ENCODE data around the gene TCF20.

Gene TCF20

DNA sequence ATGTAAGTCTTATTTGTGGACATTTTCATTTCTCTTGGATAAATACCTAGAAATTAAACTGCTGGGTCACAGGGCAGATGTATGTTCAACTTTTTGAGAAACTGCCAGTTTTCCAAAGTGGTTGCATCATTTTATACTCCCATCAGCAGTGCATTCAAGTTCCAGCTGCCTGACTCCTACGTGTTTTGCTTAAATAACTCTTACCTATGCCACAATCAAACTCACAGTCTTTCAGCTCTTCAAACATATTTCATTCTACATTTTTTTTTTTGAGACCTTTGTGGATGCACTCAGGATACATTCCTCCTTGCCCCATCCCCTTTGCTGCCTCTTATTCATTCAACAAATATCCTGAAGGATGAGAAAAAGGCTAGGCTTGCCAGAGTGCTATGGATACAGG, 9.2 kb downstream of the TCF20 start:
- no peak for DNase-seq (ENCODE audit: low read depth in 3 of 3)

- no peak for DNase-seq (ENCODE audit: low read depth in 3 of 3)
These were observed 12.3 kb downstream of the TCF20 start for GRCh38 chr22:42258126-42258525.

GRCh38 chr22:42257386-42257785, 13.1 kb downstream of the TCF20 start:
- DNase-seq (ENCODE audit: low read depth in 3 of 3) = no peak

GRCh38 chr22:42256930-42257329, 13.5 kb downstream of the TCF20 start:
- DNase-seq (ENCODE audit: low read depth in 3 of 3) = no peak

DNA sequence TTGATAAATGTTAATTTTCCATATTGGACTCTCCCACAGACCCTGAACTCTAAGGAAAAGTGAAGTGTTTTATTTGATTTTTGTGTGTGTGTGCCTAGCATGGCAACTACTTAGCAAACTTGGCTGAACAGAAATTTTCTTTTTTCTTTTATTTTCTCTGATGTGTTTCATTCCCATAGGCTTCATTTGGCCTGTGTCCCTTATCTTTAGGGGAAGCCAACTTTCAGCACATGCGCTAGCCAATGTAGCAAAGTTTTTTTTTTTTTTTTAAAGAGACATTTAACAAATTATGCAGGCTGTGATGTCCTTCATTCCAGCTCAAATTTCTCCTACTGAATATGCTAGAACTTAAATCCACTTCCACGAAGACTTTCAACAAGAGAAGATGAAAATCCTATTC, 14.2 kb downstream of the TCF20 start:
- DNase-seq (ENCODE audit: low read depth in 3 of 3) = no peak

- DNase-seq (ENCODE audit: low read depth in 3 of 3) = no peak
These were observed 20.6 kb downstream of the TCF20 start for GRCh38 chr22:42249831-42250230.

DNA sequence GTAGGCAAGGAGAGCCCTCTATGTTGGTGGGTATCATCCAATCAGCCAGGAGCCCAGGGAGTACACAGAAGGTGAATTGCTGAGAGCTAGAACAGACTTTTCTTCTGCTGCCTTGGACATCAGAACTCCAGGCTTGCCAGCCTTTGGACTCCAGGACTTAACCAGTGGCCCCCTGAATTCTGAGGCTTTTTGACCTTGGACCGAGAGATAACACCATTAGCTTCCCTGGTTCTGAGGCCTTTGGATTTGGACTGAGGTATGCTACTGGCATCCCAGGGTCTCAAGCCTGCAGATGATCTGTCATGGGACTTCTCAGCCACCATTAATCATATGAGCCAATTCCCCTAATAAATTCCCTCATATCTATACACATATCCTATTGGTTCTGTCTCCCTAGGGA, 21.5 kb downstream of the TCF20 start:
- no peak for DNase-seq (ENCODE audit: low read depth in 3 of 3)

- DNase-seq (ENCODE audit: low read depth in 3 of 3) = no peak
These were observed 22.9 kb downstream of the TCF20 start for GRCh38 chr22:42247596-42247995.

DNA sequence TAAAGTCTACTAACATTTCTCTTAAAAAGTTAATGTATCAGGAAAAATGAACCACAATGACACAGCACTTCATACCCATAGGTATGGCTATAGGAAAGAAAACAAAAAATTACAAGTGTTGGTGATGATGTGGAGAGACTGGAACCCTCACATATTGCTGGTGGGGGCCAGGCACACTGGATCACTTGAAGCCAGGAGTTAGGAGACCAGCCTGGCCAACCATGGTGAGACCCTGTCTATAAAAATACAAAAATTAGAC, 26.7 kb downstream of the TCF20 start:
- DNase-seq (ENCODE audit: low read depth in 3 of 3) = no peak

- no peak for DNase-seq (ENCODE audit: low read depth in 3 of 3)
These were observed 33.6 kb downstream of the TCF20 start for GRCh38 chr22:42236848-42237247.

DNA sequence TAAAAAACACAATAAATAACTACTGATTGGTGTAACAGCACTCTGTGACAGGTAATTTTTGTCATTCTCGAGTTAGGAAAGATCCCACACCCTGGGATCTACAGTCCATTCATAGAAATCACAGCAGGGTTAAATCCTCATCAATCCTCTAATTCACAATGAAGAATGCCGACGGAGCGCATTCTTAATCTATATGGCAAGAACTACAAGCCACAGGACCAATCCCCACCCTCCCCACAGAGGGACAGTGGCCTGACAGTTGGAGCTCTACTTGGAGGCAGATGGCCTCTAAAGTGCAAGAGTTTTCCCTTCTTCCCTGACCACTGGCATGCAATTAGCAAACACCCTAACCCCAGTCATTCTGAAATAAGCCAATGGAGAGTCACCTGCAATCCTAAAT, 34.2 kb downstream of the TCF20 start:
- DNase-seq (ENCODE audit: low read depth in 3 of 3) = no peak

GRCh38 chr22:42233879-42234278, 36.6 kb downstream of the TCF20 start:
- DNase-seq (ENCODE audit: low read depth in 3 of 3) = no peak

DNA sequence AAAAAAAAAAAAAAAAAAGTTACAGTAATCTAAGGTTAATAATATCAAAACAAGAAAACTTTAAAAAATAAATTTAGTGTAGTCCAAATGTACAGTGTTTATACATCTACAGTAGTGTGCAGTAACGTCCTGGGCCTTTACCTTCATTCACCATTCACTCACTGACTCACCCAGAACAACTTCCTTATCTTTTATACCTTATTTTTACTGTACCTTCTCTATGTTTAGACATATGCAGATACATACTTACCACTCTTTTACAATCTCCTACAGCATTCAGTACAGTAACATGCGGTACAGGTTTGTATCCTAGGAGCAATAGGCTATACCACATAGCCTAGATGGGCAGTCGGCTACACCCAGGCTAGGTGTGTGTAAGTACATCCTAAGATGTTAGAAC, 38.5 kb downstream of the TCF20 start:
- DNase-seq (ENCODE audit: low read depth in 3 of 3) = no peak

- no peak for DNase-seq (ENCODE audit: low read depth in 3 of 3)
These were observed 40.9 kb downstream of the TCF20 start for GRCh38 chr22:42229455-42230149.

GRCh38 chr22:42228483-42228882, 42.0 kb downstream of the TCF20 start:
- DNase-seq (ENCODE audit: low read depth in 3 of 3) = no peak

DNA sequence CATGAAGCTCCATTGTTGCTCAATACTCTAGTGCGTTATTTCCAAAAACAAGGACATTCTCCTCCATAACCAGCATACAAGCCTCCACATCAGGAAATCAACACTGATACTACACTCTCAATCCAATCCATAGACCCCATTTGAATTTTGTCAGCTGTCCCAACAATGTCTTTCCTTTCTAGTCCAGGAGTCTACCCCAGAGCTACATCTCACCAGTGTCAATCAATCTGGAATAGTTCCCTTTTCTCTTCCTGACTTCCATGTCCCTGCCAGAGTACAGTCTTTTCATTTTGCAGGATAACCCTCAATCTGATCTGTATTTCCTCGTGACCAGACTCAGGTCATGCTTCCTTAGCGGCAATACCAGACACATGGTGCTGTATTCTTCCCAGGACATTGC, 43.0 kb downstream of the TCF20 start:
- DNase-seq (ENCODE audit: low read depth in 3 of 3) = no peak

GRCh38 chr22:42225841-42226240, 44.6 kb downstream of the TCF20 start:
- DNase-seq (ENCODE audit: low read depth in 3 of 3) = no peak

GRCh38 chr22:42222140-42222539, 48.3 kb downstream of the TCF20 start:
- DNase-seq (ENCODE audit: low read depth in 3 of 3) = no peak
